Loucy (cell line): ENCODE results near the gene CEACAM21.

ENCODE experiments used
- CTCF ChIP-seq: fragments of 200-600 bp; sonication (generic); conservative IDR thresholded peaks from 2 replicates; pipeline ENCODE4 v1.5.1; 2014; ENCODE audit warnings: mild to moderate bottlenecking, antibody characterized with exemption, low read length
- EZH2phosphoT487 ChIP-seq: fragments of 200-600 bp; IDR thresholded peaks from 2 replicates; pipeline ENCODE4 v1.6.1; 2018; ENCODE audit warnings: antibody characterized with exemption, mild to moderate bottlenecking, moderate library complexity, borderline replicate concordance

- TF ChIP-seq CTCF, result no peak
- TF ChIP-seq EZH2phosphoT487, result no peak
Observed at GRCh38 chr19:41533671-41534215, 42.2 kb upstream of the CEACAM21 start.
